LHCN-M2 (cell line): ENCODE results near the gene ALG3. TPM values are rescaled to one million over a fixed set of nuclear protein-coding genes. Genes with fewer than 3 reads are reported as not detected.
A peak's percentile ranks its signal among the peaks of the same experiment; 100 is the strongest.
"Not testable (repeated sequence)": the region's sequence is repeated elsewhere in the genome, so short reads cannot be mapped to it uniquely, and the experiment has no call there.

Source experiments
- DNase-seq: peaks from one replicate; pipeline ENCODE4 v3.0.0-alpha.2; 2012; ENCODE audit warnings: low read depth
- polyA plus RNA-seq: library from polyadenylated mRNA; unstranded; fragments of >200 nt; gene quantifications from one replicate; pipeline ENCODE4 v1.2.1, GENCODE V29; 2012; ENCODE audit warnings: missing spikeins
- total RNA-seq: library from RNA; depleted of rRNA; stranded (reverse); fragments of >200 nt; gene quantifications from 2 replicates; pipeline ENCODE4 v1.2.3, GENCODE V29; 2014; rRNA removed

The ALG3 gene
- 71.4 and 77.7 TPM in 2 replicates for total RNA-seq
- 34.2 TPM for polyA plus RNA-seq

DNA sequence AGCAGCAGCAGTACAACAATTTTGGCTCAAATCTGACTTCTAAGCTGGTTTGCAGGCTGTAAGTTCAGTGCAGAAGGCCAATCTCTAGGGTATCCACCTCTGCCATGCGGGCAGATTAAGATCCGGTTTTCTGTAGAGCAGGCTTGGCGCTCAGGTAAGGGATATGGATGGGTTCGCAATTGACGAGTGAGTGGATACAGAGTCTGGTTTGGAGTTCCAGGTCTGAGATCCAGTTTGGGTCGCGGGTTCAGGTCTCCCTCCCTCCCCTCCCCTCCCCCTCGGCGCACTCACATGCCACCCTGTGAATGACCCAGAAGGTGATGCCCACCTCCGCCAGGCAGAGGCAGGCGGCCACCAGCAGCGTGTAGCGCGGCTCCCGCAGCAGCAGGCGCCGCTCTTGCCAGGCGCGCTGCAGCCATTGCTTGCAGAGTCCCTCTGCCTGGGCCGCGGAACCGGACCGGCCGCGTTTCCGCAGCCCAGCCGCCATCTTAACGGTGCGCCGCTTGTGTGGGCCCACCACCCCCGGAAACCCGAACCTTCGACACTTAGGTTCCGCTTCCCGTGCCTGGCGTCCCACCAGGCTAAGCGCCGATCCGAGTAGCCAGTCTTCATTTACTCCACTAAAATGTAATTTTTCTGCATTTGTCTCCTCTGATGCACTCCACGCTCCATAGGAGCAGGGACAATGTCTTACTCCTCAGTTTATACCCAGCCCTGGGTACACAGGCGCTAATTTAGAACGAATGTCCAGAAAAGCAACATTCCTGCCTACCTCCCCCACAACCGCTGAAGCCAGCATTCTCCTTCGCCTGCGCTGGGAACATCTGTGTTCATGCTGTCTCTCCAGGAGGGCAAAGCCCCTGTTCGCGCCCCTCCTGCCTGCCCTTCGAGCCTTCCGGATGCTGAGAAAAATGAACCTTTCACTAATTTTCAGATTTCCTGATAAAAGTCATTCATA, at the start of gene ALG3:
Gene ALG3 (minus strand): TSS at position 509 of the 958 bp plus-strand sequence. CDS start 22 bp downstream, at position 487.
- peak; percentile 81 for DNase-seq

GRCh38 chr3:184296616-184297015, 47.9 kb upstream of the ALG3 start:
- DNase-seq, result no peak

- DNase-seq, result no peak
Observed at GRCh38 chr3:184295771-184296170, 47.0 kb upstream of the ALG3 start.

DNA sequence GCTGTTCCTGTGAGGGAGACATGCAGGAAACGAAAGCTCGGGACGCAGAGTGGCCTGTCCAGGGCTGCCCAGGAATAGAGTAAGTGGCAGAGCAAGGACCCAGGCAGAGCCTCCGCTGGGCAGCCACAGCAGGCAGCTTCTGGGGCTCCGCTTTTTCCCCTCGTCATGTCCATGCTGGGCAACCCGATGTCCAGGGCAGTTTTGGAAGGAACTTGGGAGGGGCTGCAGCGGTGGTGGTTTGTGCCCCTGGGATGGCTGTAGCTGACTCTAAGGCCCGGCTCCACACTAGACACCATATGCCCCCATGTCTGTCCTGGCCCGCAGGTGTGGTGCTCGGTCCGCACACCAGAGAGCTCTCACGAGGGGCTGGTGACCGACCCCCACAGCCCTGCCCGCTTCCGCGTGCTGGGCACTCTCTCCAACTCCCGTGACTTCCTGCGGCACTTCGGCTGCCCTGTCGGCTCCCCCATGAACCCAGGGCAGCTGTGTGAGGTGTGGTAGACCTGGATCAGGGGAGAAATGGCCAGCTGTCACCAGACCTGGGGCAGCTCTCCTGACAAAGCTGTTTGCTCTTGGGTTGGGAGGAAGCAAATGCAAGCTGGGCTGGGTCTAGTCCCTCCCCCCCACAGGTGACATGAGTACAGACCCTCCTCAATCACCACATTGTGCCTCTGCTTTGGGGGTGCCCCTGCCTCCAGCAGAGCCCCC, 43.1 kb upstream of the ALG3 start:
- no peak for DNase-seq

- no peak for DNase-seq
Observed at GRCh38 chr3:184291044-184291737, 42.4 kb upstream of the ALG3 start.

- DNase-seq, result no peak
Observed at GRCh38 chr3:184290331-184290730, 41.6 kb upstream of the ALG3 start.

DNA sequence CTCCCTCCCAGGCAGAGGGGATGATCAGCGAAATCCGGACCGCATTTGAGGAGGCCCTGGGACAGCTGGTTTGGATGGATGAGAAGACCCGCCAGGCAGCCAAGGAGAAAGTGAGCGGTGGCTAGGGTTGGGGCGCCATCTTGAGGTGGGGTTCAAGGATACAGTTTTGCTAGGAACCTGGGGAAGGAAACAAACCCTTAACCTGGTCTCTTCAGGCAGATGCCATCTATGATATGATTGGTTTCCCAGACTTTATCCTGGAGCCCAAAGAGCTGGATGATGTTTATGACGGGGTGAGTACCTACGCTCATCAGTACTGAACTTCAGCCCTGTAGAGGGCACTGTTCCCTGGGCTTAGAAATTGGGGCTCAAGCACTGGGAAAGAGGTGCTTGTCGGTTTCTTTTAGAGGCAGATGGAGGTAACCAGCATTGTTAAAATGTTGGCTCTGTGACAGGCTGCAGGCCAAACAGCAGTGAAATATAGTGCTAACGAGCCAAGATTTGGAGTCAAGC, 40.7 kb upstream of the ALG3 start:
- DNase-seq, result peak; percentile 54

DNA sequence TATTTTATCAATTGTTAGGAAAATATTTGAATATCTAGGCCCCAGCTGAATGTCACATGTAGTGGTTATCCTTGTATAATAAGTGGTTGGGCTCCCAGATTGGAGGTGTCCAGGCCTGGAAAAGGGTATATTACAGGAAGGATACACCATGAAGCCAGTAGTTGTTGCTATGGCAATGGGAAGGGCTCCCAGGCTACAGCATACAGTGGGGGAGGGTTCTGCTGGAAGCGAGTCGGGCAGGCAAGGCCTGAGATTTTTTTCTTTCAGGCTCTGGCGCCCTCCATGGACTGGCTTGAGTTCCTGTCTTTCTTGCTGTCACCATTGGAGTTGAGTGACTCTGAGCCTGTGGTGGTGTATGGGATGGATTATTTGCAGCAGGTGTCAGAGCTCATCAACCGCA, 35.9 kb upstream of the ALG3 start:
- peak; percentile 66 for DNase-seq

- DNase-seq, result no peak
Observed at GRCh38 chr3:184283681-184284080, 34.9 kb upstream of the ALG3 start.

GRCh38 chr3:184282941-184283340, 34.2 kb upstream of the ALG3 start:
- DNase-seq, result peak; percentile 30

GRCh38 chr3:184277366-184277765, 28.6 kb upstream of the ALG3 start:
- DNase-seq, result no peak

DNA sequence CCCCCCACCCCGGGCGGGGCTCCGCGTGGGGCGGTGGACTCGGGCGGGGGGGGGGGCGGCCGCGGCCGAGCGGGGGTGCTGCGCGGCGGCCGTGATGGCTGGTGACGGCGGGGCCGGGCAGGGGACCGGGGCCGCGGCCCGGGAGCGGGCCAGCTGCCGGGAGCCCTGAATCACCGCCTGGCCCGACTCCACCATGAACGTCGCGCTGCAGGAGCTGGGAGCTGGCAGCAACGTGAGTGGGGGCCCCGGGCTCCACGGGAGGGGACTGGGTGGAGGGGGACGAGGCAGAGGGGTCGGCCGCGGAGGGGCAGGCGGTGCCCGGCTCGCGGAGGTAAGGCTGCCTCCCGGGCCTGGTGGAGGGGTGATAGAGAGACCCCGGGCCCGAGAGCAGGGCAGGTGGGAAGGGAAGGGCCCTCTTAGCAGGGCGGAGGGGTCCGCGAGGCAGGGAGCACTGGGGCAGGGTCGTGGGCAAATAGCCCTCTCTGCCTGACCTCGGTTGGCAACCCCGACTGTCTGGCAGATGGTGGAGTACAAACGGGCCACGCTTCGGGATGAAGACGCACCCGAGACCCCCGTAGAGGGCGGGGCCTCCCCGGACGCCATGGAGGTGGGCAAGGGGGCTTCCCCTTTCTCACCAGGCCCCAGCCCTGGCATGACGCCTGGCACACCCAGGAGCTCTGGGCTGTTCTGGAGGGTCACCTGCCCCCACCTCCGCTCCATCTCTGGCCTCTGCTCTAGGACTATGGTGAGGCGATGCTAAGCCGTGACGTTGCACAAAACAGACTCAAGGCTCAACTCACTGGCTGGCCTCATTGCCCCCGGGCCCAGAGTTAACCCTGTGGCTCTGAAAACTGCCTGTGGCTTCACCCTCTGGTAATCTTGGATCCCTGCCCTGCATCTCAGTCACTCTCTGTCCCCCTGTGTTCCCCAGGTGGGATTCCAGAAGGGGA, 27.5 kb upstream of the ALG3 start, which contains the start of gene ECE2:
Gene ECE2 (plus strand): TSS at position 62 of the 950 bp plus-strand sequence. CDS start 132 bp downstream, at position 194.
- no peak for DNase-seq

DNA sequence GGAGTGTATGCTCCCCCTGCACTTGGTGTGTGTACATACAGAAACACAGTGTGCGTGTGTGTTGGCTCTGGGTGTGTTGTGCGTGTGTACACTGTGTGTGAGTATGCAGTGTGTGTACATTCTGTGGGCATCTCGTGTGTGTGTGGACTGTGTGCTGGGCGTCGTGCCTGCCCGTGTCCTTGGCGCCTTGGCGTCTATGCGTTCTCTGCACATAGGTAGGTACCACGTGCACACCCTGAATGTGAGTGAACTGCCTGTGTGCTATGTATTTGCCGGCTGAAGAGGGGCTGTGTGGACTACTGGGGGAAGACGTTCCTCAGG, 26.6 kb upstream of the ALG3 start:
- no peak for DNase-seq

- DNase-seq, result no peak
Observed at GRCh38 chr3:184272269-184272668, 23.5 kb upstream of the ALG3 start.

- not testable (repeated sequence) for DNase-seq
Observed at GRCh38 chr3:184267249-184267648, 18.5 kb upstream of the ALG3 start.

DNA sequence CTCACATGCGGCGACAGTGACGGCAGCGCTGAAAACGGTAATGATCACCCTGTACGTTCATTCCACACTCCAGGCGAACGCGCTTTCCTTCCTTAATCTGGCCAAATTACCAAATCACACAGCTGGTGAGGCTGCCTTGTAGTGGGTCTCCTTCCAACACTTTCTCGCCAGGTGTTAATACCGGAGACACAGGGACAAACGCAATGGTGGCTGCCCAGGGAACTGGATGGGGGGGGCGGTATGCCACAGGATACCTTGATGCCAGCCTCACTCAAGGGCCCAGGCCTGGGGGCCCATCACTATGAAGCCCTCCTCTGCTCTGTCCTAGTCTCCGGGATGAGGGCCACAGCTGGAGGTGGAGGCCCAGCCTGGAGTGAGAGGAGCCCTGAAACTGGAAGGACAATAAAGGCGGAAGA, 14.0 kb upstream of the ALG3 start:
- DNase-seq, result no peak

- DNase-seq, result peak; percentile 49
Observed at GRCh38 chr3:184261854-184262763, 13.3 kb upstream of the ALG3 start.

DNA sequence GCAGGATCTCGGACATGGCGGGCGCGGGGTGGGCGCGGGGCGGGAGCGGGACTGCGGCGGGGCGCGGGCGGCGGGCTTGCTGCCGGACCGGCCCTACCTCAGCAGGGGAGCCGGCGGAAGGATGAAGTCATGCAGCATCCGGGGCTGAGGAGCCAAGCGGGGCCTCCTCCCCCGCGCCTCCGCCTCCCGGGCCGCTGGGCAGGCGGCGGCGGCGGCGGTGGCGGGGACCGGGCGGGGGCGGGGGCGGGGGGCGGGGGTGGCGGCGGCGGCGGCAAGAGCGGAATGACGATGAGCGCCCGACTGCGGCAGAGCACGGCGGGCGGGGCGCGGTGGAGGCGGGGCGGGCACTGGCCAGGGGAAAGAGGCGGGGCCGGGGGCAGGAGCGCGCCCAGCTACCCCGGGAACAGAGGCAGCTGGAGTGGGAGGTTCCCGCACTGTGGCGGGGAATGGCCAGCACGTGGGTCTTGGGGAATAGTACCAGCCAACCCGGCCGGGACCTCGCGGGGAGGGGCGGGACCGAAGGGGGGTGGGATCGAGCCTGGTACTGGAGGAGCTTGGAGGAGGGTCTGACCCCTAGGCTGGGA, 12.6 kb upstream of the ALG3 start, which contains the start of gene CAMK2N2:
Gene CAMK2N2 (minus strand): TSS at position 284 of the 584 bp plus-strand sequence. CDS start 268 bp downstream, at position 16.
- DNase-seq, result peak; percentile 73

DNA sequence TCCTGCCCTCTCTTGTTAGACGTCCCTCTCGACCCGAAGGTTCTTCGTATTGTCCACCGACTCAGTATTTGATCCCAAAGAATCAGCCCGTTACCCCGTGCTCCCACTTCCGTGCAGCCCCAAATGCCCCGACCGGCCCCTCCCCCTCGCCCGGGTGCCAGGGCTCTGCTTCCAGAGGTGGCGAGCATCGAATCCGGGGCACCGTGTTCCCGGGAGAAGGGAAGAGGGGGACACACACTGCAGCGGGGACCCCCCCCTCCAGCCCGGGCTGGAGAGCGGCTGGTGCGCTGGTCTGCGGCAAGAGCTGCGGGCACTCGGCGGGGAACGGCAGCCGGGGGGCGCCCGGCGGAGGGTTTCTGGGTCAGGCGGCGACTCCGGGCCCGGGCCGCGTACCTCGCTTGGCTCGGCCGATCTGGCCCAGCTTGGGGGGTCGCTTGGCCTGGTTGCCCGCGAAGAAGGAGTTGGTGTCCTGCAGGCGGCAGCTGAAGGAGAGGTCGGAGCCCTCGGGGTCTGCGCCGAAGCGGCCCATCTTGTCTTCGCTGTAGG, 12.0 kb upstream of the ALG3 start:
- DNase-seq, result no peak
